Measurements from ENCODE around the gene ADARB1.

ADARB1 gene

DNA sequence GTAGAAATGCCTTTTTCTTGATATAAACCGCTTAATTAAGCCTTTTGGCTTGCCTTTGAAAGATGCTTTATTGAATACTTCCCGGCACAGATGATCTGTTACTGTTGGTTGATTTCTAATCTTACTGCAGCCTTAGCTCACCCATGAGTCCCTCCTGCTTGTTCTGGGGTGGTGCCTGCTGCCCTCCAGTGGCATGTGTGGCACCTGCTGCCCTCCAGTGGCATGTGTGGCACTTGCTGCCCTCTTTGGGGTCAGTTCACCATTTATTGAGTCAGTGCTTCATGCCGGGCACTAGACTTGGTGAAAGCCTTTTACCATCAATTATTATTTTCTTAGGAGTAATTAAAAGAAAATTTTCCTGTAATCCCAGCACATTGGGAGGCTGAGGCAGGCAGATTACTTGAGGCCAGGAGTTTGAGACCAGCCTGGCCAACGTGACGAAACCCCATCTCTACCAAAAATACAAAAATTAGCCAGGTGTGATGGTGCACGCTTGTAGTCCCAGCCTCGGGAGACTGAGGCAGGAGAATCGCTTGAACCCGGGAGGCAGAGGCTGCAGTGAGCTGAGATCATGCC is 54.3 kb downstream of the ADARB1 start:
- Histone ChIP-seq H3K36me3 (ENCODE audit: control insufficient read depth in 2 of 2, insufficient read depth in 1 of 2, low read length in 2 of 2) (no peaks in the 10 kb centered on the region), H3K4me3 (ENCODE audit: low read depth, low read length) (no peak overlapping the region), H3K9me3 (ENCODE audit: control insufficient read depth, insufficient read depth, low read depth, low read length) (no peaks in the 10 kb centered on the region), H3K4me1 (ENCODE audit: control insufficient read depth, insufficient read depth, low read length) (peaks cover 11% of the 10 kb centered on the region), H3K27ac (ENCODE audit: extremely low read depth, low read depth, low read length) (no peak overlapping the region)
- CTCF ChIA-PET: interaction anchor here (0.6 to 9.9 kb wide), 43 partner anchors 9 to 1103 kb away, joined by 3 to 187 read pairs (median 5); no protein-coding TSS in a partner anchor
- TF ChIP-seq ZNF670 (tag by site-specific recombination; IDR thresholded peaks at IDR 0.05; ENCODE audit: low read depth) (no peak), ZFP37 (tag by site-specific recombination; IDR thresholded peaks at IDR 0.05) (no peak), RBAK (tag by site-specific recombination; IDR thresholded peaks at IDR 0.05) (no peak), ZNF610 (tag by site-specific recombination; IDR thresholded peaks at IDR 0.05; ENCODE audit: borderline replicate concordance) (no peak), SCRT2 (tag by site-specific recombination; IDR thresholded peaks at IDR 0.05) (0 out of 2 replicates have a peak, but pooled peaks have one; percentile 11), GLIS1 (tag by site-specific recombination; IDR thresholded peaks at IDR 0.05) (peak; percentile 26; the same call in 1 of the 2 replicates), ZBTB17 (tag by site-specific recombination; IDR thresholded peaks at IDR 0.05) (peak; percentile 29; the same call in 1 of the 2 replicates), ZNF654 (tag by site-specific recombination; IDR thresholded peaks at IDR 0.05; ENCODE audit: low read depth) (peak; percentile 84), ZNF2 (tag by site-specific recombination; IDR thresholded peaks at IDR 0.05) (0 out of 2 replicates have a peak, but pooled peaks have one; percentile 23), ZNF10 (tag by site-specific recombination; IDR thresholded peaks at IDR 0.05) (0 out of 2 replicates have a peak, but pooled peaks have one; percentile 34), ZNF600 (tag by site-specific recombination; IDR thresholded peaks at IDR 0.05) (peak; percentile 48; the same call in 1 of the 2 replicates), ZNF146 (tag by site-specific recombination; IDR thresholded peaks at IDR 0.05) (no peak), ZBTB8A (tag by site-specific recombination; IDR thresholded peaks at IDR 0.05) (peak; percentile 33; the same call in 1 of the 2 replicates), ZBTB20 (tag by site-specific recombination; IDR thresholded peaks at IDR 0.05) (peak; percentile 28; the same call in 1 of the 2 replicates)
- TF ChIP-seq, protein P1, sequence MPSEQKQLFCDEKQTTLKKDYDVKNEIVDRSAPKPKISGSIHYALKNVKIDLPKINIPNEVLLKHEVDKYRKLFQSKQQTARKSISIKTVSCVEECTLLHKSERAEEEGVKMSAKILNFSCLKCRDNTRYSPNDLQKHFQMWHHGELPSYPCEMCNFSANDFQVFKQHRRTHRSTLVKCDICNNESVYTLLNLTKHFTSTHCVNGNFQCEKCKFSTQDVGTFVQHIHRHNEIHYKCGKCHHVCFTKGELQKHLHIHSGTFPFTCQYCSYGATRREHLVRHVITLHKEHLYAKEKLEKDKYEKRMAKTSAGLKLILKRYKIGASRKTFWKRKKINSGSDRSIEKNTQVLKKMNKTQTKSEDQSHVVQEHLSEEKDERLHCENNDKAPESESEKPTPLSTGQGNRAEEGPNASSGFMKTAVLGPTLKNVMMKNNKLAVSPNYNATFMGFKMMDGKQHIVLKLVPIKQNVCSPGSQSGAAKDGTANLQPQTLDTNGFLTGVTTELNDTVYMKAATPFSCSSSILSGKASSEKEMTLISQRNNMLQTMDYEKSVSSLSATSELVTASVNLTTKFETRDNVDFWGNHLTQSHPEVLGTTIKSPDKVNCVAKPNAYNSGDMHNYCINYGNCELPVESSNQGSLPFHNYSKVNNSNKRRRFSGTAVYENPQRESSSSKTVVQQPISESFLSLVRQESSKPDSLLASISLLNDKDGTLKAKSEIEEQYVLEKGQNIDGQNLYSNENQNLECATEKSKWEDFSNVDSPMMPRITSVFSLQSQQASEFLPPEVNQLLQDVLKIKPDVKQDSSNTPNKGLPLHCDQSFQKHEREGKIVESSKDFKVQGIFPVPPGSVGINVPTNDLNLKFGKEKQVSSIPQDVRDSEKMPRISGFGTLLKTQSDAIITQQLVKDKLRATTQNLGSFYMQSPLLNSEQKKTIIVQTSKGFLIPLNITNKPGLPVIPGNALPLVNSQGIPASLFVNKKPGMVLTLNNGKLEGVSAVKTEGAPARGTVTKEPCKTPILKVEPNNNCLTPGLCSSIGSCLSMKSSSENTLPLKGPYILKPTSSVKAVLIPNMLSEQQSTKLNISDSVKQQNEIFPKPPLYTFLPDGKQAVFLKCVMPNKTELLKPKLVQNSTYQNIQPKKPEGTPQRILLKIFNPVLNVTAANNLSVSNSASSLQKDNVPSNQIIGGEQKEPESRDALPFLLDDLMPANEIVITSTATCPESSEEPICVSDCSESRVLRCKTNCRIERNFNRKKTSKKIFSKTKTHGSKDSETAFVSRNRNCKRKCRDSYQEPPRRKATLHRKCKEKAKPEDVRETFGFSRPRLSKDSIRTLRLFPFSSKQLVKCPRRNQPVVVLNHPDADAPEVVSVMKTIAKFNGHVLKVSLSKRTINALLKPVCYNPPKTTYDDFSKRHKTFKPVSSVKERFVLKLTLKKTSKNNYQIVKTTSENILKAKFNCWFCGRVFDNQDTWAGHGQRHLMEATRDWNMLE (tag by site-specific recombination; conservative IDR thresholded peaks at IDR 0.05; ENCODE audit: low read depth): no peak
- TF ChIP-seq, protein P2, sequence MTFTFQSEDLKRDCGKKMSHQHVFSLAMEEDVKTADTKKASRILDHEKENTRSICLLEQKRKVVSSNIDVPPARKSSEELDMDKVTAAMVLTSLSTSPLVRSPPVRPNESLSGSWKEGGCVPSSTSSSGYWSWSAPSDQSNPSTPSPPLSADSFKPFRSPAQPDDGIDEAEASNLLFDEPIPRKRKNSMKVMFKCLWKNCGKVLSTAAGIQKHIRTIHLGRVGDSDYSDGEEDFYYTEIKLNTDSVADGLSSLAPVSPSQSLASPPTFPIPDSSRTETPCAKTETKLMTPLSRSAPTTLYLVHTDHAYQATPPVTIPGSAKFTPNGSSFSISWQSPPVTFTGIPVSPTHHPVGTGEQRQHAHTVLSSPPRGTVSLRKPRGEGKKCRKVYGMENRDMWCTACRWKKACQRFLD (tag by site-specific recombination; IDR thresholded peaks at IDR 0.05): no peak
- TF ChIP-seq, protein P3, sequence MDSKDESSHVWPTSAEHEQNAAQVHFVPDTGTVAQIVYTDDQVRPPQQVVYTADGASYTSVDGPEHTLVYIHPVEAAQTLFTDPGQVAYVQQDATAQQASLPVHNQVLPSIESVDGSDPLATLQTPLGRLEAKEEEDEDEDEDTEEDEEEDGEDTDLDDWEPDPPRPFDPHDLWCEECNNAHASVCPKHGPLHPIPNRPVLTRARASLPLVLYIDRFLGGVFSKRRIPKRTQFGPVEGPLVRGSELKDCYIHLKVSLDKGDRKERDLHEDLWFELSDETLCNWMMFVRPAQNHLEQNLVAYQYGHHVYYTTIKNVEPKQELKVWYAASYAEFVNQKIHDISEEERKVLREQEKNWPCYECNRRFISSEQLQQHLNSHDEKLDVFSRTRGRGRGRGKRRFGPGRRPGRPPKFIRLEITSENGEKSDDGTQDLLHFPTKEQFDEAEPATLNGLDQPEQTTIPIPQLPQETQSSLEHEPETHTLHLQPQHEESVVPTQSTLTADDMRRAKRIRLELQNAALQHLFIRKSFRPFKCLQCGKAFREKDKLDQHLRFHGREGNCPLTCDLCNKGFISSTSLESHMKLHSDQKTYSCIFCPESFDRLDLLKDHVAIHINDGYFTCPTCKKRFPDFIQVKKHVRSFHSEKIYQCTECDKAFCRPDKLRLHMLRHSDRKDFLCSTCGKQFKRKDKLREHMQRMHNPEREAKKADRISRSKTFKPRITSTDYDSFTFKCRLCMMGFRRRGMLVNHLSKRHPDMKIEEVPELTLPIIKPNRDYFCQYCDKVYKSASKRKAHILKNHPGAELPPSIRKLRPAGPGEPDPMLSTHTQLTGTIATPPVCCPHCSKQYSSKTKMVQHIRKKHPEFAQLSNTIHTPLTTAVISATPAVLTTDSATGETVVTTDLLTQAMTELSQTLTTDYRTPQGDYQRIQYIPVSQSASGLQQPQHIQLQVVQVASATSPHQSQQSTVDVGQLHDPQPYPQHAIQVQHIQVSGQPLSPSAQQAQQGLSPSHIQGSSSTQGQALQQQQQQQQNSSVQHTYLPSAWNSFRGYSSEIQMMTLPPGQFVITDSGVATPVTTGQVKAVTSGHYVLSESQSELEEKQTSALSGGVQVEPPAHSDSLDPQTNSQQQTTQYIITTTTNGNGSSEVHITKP (tag by site-specific recombination; IDR thresholded peaks at IDR 0.05): 0 out of 2 replicates have a peak, but pooled peaks have one; percentile 16
- TF ChIP-seq, protein P4, sequence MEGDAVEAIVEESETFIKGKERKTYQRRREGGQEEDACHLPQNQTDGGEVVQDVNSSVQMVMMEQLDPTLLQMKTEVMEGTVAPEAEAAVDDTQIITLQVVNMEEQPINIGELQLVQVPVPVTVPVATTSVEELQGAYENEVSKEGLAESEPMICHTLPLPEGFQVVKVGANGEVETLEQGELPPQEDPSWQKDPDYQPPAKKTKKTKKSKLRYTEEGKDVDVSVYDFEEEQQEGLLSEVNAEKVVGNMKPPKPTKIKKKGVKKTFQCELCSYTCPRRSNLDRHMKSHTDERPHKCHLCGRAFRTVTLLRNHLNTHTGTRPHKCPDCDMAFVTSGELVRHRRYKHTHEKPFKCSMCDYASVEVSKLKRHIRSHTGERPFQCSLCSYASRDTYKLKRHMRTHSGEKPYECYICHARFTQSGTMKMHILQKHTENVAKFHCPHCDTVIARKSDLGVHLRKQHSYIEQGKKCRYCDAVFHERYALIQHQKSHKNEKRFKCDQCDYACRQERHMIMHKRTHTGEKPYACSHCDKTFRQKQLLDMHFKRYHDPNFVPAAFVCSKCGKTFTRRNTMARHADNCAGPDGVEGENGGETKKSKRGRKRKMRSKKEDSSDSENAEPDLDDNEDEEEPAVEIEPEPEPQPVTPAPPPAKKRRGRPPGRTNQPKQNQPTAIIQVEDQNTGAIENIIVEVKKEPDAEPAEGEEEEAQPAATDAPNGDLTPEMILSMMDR (tag by site-specific recombination; IDR thresholded peaks at IDR 0.05): peak; percentile 99
- TF ChIP-seq, protein P5, sequence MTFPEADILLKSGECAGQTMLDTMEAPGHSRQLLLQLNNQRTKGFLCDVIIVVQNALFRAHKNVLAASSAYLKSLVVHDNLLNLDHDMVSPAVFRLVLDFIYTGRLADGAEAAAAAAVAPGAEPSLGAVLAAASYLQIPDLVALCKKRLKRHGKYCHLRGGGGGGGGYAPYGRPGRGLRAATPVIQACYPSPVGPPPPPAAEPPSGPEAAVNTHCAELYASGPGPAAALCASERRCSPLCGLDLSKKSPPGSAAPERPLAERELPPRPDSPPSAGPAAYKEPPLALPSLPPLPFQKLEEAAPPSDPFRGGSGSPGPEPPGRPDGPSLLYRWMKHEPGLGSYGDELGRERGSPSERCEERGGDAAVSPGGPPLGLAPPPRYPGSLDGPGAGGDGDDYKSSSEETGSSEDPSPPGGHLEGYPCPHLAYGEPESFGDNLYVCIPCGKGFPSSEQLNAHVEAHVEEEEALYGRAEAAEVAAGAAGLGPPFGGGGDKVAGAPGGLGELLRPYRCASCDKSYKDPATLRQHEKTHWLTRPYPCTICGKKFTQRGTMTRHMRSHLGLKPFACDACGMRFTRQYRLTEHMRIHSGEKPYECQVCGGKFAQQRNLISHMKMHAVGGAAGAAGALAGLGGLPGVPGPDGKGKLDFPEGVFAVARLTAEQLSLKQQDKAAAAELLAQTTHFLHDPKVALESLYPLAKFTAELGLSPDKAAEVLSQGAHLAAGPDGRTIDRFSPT (tag by site-specific recombination; IDR thresholded peaks at IDR 0.05): no peak
- POLR2A ChIA-PET: interaction anchor here (0.8 to 1.1 kb wide), 2 partner anchors 55 to 255 kb away, joined by 3 to 5 read pairs; partner anchors contain the start of gene PTTG1IP
